Heart left ventricle (tissue), 16 donors: Measurements from ENCODE around the gene NR1D1. TPM values are rescaled to one million over a fixed set of nuclear protein-coding genes. Genes with fewer than 3 reads are reported as not detected.

Experiments used
- ATAC-seq, 4 donors: fragments of 200-7000 bp; cut with Tn5 transposase; one replicate each; pipeline ENCODE4 v1.9.1; 2020 to 2022; ENCODE audit warnings: moderate library complexity in 4 of 4, mild to moderate bottlenecking in 3 of 4, moderate number of reproducible peaks in 1 of 4
- DNase-seq, 5 donors: peaks; one replicate each; pipeline ENCODE4 v3.0.0-alpha.2; 2020
- H3K27ac ChIP-seq, 12 donors: fragments of 200-600 bp; sonication (generic) in 4 of 12; one replicate each; pipeline versions ENCODE4 v1.5.0 to v1.8.0; 2016 to 2022; ENCODE audit warnings: mild to moderate bottlenecking in 2 of 12
- H3K27me3 ChIP-seq, 9 donors: fragments of 200-600 bp; sonication (generic) in 2 of 9; one replicate each; pipeline versions ENCODE4 v1.5.1 to v1.8.0; 2016 to 2022; ENCODE audit warnings: mild to moderate bottlenecking in 3 of 9
- H3K36me3 ChIP-seq, 9 donors: fragments of 200-600 bp; sonication (generic) in 2 of 9; one replicate each; pipeline versions ENCODE4 v1.5.0 to v1.8.0; 2018 to 2022; ENCODE audit warnings: mild to moderate bottlenecking in 2 of 9
- H3K4me1 ChIP-seq, 12 donors: fragments of 200-600 bp; sonication (generic) in 4 of 12; one replicate each; pipeline versions ENCODE4 v1.5.0 to v1.8.0; 2016 to 2022; ENCODE audit warnings: mild to moderate bottlenecking in 3 of 12
- H3K4me3 ChIP-seq, 12 donors: fragments of 200-600 bp; sonication (generic) in 4 of 12; one replicate each; pipeline versions ENCODE4 v1.5.0 to v1.8.0; 2017 to 2022; ENCODE audit warnings: mild to moderate bottlenecking in 9 of 12, moderate library complexity in 4 of 12
- H3K9me3 ChIP-seq, 12 donors: fragments of 200-600 bp; sonication (generic) in 4 of 12; one replicate each; pipeline versions ENCODE4 v1.5.0 to v1.8.0; 2016 to 2022; ENCODE audit warnings: mild to moderate bottlenecking in 1 of 12
- POLR2A ChIP-seq, 2 donors: fragments of 450-650 bp; IDR thresholded peaks; one replicate each; pipeline ENCODE4 v1.6.1; 2017; ENCODE audit warnings: antibody characterized with exemption in 2 of 2, mild to moderate bottlenecking in 2 of 2, moderate library complexity in 2 of 2
- WGBS, 4 donors: extraction: QIAGEN DNeasy Blood & Tissue Kit in 2 of 4; methylation state at CpG; one replicate each; pipeline versions ENCODE4 v1.1.5 to v1.1.7; 2013 to 2018; 5-methylcytosine and 5-hydroxymethylcytosine counted together
- intact Hi-C, 10 donors: fragments of 100-400 bp; cut with DNase I; formaldehyde crosslinking; loops; one replicate each; pipeline versions ENCODE4 v1.11.1 to v1.14.2; 2022
- polyA plus RNA-seq, 2 donors: library from polyadenylated mRNA; stranded (reverse); fragments of 200-250 nt; gene quantifications; one replicate each; pipeline ENCODE4 v1.2.3, GENCODE V29; 2013
- total RNA-seq, 9 donors: library from RNA; depleted of rRNA in 2 of 9; stranded (reverse); fragments of >200 nt in 2 of 9; fragmentation: NEBNext Ultra II Directional in 3 of 9; extraction: Animal tissue kit (Norgen Biotek cat#: 25700) in 3 of 9; gene quantifications; one replicate each; pipeline versions ENCODE4 v1.1.0 to v1.2.4, GENCODE V29; 2016 to 2023
- TF ChIP-seq, protein P1 (sequence below), 12 donors: fragments of 200-600 bp; sonication (generic) in 4 of 12; IDR thresholded peaks; one replicate each; pipeline versions ENCODE4 v1.5.0 to v1.8.0; 2018 to 2022; ENCODE audit warnings: antibody characterized with exemption in 12 of 12, mild to moderate bottlenecking in 5 of 12
- donor health status: ischemic (EF 13 %, LVEDD 7.1; RV severe dilation, severe dysfunction).
- donor health status: healthy with polysubstance abuse.
- donor health status: DM: no; HTN: yes; CAD: no.
- donor health status: DM: no; HTN: no; CAD: no.
- donor health status: ischemic (EF 25% LVEDD 6.9; RV normal size, moderate dysfunction).
- donor health status: ischemic (EF 25% LVEDD 5.7; RV mildly dilated, moderate dysfunction).
- donor health status: healthy.
- donor health status: DM: yes; HTN: yes; CAD: no.
- donor health status: ischemic (EF 35%, LVEDD 5.7; RV mildly dilated, moderate dysfunction).
- donor health status: nonischemic (EF 11% LVEDD 7.7; RV severe dilation, severe dysfunction).
- donor health status: DM: yes; HTN: yes; CAD: no.
- donor health status: PGD.
- donor health status: ischemic (EF 29% LVEDD 5.4; RV normal size, mild dysfunction).
- donor health status: nonischemic (EF 23%, LVEDD 6.1; RV moderate dilation, normal function).

The NR1D1 gene
- total and polyA plus RNA-seq, 11 donors: 5.8 to 36.1 (median 20.2) TPM

DNA sequence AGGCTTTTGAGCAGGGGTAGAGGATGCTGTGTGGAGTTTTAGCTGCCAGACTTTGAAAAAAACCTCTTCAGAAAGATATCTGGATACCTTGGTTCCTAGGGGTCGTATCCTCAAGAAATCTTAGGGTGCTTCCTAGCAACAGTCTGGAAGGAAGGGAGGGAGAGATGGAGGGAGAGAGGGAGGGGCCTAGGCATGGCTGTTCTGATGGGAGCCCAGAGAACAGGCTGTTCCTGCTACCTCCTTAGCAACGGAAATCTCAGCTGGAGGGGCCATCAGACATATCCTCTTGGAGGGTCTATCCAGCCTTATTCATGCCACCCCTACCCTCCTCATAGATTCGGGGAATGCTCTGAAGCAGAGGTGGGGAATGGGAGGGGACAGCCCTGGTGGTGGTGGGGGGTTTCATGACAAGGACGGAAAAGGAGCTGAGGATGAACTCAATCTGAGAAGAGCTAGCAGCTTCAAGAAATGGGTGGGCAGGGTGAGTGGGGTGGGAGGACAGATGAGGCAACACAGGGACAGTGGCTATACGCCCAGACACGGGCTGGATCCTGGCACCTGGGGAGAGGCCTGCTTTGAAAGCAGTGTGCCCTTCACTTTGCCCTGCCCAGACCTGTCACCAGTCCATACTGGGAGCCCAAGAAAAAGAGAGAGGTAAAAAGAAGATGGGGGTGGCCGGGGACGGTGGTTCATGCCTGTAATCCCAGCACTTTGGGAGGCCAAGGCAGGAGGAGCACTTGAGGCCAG is 40.5 kb downstream of the NR1D1 start:
- intact Hi-C loops: loop anchor here in 4 of 10 donors (5.0 kb wide), 2 partner anchors 37 to 52 kb away; no protein-coding TSS in a partner anchor

DNA sequence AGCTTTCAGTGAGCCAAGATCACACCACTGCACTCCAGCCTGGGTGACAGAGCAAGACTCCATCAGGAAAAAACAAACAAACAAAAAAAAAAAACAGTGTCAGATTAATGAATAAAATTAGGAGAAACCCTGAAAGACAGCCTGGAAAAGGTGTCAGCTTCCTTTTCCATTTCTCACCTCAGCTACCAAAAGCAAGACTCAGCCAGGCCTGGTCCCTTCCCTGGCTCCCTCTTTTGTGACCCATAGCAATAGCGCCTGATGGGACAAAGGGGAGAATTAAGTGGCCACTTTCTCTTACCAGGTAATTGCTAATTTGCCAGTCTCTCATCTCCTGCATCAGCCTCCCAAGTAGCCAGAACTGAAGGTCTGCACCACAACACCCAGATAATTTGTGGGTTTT is 41.5 kb downstream of the NR1D1 start:
- Histone ChIP-seq H3K36me3 (no peaks in the 10 kb centered on the region), H3K27ac (peak overlapping the region; percentile 11 to 85 (median 77)), H3K4me1 (peaks cover 0 to 38% (median 24%) of the 10 kb centered on the region in 12 donors), H3K9me3 (no peaks in the 10 kb centered on the region), H3K4me3 (peak overlapping the region in 1 of 12 donors; percentile 15), H3K27me3 (no peaks in the 10 kb centered on the region)
- ATAC-seq: no peak
- WGBS, 4 donors: 87 to 100% (median 95%) methylated on average over 1 of the region's 1 CpG
- DNase-seq: peak in 2 of 5 donors; percentile 0 to 6
- no peak for TF ChIP-seq POLR2A (IDR thresholded peaks at IDR 0.05)
- TF ChIP-seq, protein P1, sequence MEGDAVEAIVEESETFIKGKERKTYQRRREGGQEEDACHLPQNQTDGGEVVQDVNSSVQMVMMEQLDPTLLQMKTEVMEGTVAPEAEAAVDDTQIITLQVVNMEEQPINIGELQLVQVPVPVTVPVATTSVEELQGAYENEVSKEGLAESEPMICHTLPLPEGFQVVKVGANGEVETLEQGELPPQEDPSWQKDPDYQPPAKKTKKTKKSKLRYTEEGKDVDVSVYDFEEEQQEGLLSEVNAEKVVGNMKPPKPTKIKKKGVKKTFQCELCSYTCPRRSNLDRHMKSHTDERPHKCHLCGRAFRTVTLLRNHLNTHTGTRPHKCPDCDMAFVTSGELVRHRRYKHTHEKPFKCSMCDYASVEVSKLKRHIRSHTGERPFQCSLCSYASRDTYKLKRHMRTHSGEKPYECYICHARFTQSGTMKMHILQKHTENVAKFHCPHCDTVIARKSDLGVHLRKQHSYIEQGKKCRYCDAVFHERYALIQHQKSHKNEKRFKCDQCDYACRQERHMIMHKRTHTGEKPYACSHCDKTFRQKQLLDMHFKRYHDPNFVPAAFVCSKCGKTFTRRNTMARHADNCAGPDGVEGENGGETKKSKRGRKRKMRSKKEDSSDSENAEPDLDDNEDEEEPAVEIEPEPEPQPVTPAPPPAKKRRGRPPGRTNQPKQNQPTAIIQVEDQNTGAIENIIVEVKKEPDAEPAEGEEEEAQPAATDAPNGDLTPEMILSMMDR (IDR thresholded peaks at IDR 0.05): no peak
- intact Hi-C loops: no loop called here

More for the DNA sequence above, 40.5 kb downstream of the NR1D1 start:
- ATAC-seq: no peak
- Histone ChIP-seq H3K27me3 (no peaks in the 10 kb centered on the region), H3K9me3 (no peaks in the 10 kb centered on the region), H3K4me1 (peaks cover 3 to 45% (median 29%) of the 10 kb centered on the region in 12 donors), H3K27ac (peak overlapping the region in 4 of 12 donors; percentile 58 to 82 (median 76)), H3K36me3 (no peaks in the 10 kb centered on the region), H3K4me3 (no peak overlapping the region)
- peak in 2 of 5 donors; percentile 36 to 49 for DNase-seq
- TF ChIP-seq, protein P1 (IDR thresholded peaks at IDR 0.05): no peak
- 69 to 74% (median 71%) methylated on average over 8 of the region's 8 CpGs for WGBS, 4 donors

DNA sequence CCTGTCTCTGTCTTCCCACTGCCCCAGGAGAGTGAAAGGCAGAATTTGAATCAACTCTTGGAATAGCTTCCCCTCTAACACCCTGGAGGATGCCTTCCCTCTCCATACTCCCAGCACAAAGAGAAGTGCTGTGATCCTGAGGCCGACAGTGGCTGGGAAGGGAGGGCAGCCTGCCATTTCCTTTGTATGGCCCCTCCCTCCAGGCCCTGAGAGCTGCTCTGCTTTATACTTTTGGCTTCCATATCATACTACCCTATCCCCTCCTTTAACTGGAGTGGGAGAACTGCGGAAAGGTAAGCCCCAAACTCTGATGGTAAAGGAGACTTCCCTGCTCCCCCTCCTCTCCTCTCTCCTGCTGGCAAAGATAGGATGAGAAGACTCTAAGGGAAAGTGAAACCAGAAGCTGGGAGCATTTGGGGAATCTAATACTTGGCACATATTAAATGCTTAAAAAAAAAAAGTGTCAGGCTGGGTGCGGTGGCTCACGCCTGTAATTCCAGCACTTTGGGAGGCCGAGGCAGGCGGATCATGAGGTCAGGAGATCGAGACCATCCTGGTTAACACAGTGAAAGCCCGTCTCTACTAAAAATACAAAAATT is 42.1 kb downstream of the NR1D1 start:
- Histone ChIP-seq H3K9me3 (no peaks in the 10 kb centered on the region), H3K4me1 (peaks cover 0 to 40% (median 27%) of the 10 kb centered on the region in 12 donors), H3K36me3 (peaks cover 0 to 2% (median 0%) of the 10 kb centered on the region in 9 donors), H3K4me3 (peak overlapping the region in 3 of 12 donors; percentile 2 to 30 (median 15)), H3K27ac (peak overlapping the region; percentile 11 to 85 (median 77)), H3K27me3 (no peaks in the 10 kb centered on the region)
- ATAC-seq: peak in 1 of 4 donors; percentile 25
- intact Hi-C loops: no loop called here
- peak in 2 of 5 donors; percentile 6 to 57 for DNase-seq
- no peak for TF ChIP-seq POLR2A (IDR thresholded peaks at IDR 0.05)
- TF ChIP-seq, protein P1 (IDR thresholded peaks at IDR 0.05): no peak
- WGBS, 4 donors: 43 to 61% (median 51%) methylated on average over 8 of the region's 8 CpGs

DNA sequence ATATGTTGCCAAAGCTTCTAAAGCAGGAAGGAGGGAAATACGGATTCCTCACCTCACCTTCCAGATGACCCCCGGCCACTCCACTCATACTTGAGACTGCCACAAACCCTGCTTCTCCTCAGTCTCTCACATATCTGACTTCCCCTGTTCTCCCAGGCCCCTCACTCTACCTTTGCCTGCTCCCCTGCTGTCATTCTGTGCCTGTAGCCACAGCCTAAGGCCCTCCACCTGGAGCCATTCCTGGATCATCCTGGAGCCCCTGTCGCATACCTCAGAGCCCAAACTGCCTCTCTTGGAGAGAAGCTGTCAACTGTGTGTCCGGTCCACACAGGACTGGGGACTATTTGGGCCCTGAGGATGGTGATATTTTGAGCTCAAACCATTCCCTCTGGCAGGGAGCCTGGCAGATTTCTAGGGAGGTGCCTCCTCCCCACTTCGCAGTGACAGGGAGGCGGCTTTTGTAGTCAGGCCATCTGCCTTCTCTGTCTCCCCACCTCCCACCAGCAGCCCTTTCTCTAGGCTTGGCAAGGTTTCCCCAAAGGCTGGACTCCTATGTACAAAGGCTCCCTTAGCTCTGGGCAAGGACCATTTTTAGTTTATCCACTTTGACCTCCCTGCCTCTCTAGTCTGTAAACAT is 43.9 kb downstream of the NR1D1 start:
- H3K36me3 ChIP-seq: peaks cover 0 to 19% (median 16%) of the 10 kb centered on the region in 9 donors
- no peaks in the 10 kb centered on the region for H3K9me3 ChIP-seq
- DNase-seq: peak in 2 of 5 donors; percentile 32 to 52
- no peak overlapping the region for H3K4me3 ChIP-seq
- no peaks in the 10 kb centered on the region for H3K27me3 ChIP-seq
- intact Hi-C loops: no loop called here
- H3K4me1 ChIP-seq: peaks cover 0 to 39% (median 24%) of the 10 kb centered on the region in 12 donors
- 61 to 77% (median 66%) methylated on average over 6 of the region's 6 CpGs for WGBS, 4 donors
- TF ChIP-seq, protein P1 (IDR thresholded peaks at IDR 0.05): no peak
- TF ChIP-seq POLR2A (IDR thresholded peaks at IDR 0.05): no peak
- peak in 3 of 4 donors; percentile 9 to 28 (median 11) for ATAC-seq
- H3K27ac ChIP-seq: peak overlapping the region in 11 of 12 donors; percentile 18 to 82 (median 76)
